GM19240 (cell line): ENCODE measurements around the gene STX4.

Experiments
- DNase-seq: peaks from one replicate; pipeline ENCODE4 v3.0.0; 2011; ENCODE audit warnings: low spot score; ENCODE audit not compliant: insufficient read length

Gene STX4, protein sequence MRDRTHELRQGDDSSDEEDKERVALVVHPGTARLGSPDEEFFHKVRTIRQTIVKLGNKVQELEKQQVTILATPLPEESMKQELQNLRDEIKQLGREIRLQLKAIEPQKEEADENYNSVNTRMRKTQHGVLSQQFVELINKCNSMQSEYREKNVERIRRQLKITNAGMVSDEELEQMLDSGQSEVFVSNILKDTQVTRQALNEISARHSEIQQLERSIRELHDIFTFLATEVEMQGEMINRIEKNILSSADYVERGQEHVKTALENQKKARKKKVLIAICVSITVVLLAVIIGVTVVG

GRCh38 chr16:31032736-31033708 is at the start of gene STX4:
TSS of gene STX4 (plus strand) at chr16:31033558. CDS start at chr16:31033806, 248 bp downstream.
- peak; percentile 90 for DNase-seq

DNA sequence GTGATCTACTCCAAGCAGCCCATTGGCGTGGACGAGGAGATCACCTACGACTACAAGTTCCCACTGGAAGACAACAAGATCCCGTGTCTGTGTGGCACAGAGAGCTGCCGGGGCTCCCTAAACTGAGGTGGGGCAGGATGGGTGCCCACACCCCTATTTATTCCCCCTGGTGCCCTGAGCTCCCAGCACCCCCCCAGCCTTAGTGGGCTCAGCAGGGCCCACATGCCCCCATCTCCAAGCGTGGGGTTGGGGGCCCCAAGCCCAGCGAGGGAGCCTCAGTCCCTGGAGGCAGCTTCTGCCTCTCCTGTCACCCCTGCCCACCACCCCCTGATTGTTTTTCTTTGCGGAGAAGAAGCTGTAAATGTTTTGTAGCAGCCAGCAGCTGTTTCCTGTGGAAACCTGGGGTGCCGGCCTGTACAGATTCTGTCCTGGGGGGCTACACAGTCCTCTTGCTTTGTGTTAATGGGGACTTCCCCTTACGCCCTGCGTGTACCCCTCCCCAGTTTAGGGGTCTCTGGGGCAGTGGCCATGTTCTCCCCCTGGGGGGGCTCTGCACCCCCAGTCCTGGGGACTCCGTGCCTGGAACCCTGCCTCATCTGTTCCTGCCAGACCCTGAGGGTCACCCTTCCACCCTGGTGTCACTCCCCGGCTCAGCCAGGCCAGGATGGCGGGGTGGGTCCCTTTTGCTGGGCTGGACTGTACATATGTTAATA is 49.3 kb upstream of the STX4 start:
- DNase-seq: no peak

DNA sequence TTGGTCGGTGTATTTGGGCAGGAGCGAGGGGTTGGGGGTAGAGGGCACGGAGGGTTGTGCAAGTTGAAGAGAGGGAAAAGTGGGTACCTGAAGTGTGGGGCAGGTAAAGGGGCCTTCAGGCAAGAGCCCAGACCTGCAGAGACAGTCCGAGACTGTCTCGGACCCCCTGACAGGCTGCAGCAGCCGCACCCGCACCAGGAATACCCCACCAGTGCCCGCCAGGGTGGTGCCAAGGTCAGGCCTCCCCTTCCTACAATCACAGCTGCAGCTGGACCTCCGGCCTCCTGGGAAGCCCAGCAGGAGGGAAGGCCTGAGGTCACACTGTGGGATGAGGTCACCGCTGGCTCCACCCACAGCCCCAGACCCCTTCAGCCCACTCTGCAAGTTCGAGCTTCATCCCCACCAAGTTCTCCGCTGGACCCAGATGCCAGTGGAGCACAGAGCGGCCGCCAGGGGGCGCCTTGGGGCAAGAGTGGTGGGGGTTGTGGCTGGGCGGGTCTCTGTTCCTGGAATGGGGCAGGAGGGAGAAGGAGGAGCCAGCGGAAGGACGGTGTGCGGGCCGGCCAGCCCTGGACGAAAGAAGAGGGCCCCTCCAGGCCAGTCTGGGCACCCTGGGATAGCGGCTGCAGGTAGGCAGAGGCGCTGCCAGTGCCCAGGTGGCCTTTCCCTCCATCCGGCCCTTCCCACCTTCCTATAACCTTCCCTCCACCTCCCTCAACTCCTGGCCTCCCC is 48.5 kb upstream of the STX4 start, which contains the start of gene HSD3B7:
TSS of gene HSD3B7 (plus strand) at position 539 of the 732 bp plus-strand sequence. CDS start 452 bp downstream, outside the sequence.
- DNase-seq: peak; percentile 94

GRCh38 chr16:30985401-30986128 is 47.8 kb upstream of the STX4 start:
- DNase-seq: no peak

DNA sequence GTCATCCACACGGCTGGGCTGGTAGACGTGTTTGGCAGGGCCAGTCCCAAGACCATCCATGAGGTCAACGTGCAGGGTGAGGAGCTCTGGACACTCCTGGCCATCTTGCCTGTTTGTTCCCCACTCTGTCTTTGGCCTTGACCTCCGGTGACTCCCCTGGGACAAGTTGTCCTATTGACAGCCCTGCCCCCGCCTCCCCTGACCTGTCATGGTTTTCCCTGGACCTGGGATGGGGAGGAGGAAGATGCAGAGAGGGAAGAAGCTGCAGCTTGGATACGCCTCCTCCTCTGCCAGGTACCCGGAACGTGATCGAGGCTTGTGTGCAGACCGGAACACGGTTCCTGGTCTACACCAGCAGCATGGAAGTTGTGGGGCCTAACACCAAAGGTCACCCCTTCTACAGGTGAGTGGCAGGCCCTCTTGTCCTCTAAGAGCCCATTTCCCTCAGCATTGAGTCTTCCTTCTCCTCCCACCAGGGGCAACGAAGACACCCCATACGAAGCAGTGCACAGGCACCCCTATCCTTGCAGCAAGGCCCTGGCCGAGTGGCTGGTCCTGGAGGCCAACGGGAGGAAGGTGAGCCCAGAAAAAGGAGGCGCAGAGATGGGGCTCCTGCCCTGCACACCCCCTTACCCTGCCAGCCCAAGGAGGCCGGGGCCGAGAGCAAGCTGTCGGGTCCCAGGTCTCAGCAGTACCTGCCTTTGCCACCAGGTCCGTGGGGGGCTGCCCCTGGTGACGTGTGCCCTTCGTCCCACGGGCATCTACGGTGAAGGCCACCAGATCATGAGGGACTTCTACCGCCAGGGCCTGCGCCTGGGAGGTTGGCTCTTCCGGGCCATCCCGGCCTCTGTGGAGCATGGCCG is 47.0 kb upstream of the STX4 start:
- no peak for DNase-seq

DNA sequence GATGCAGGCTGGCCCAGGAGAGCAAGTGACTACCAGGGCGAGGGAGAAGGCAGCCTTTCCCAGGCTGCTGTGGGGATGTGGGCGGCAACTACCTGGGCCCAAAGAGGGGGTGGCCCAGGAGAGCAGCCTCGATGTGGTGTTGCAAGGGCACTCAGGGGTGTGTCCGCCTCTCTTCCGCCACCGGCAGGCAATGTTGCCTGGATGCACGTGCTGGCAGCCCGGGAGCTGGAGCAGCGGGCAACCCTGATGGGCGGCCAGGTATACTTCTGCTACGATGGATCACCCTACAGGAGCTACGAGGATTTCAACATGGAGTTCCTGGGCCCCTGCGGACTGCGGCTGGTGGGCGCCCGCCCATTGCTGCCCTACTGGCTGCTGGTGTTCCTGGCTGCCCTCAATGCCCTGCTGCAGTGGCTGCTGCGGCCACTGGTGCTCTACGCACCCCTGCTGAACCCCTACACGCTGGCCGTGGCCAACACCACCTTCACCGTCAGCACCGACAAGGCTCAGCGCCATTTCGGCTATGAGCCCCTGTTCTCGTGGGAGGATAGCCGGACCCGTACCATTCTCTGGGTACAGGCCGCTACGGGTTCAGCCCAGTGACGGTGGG is 45.7 kb upstream of the STX4 start:
- DNase-seq: no peak

- DNase-seq: no peak
Observed at GRCh38 chr16:30989469-30990047, 43.8 kb upstream of the STX4 start.

DNA sequence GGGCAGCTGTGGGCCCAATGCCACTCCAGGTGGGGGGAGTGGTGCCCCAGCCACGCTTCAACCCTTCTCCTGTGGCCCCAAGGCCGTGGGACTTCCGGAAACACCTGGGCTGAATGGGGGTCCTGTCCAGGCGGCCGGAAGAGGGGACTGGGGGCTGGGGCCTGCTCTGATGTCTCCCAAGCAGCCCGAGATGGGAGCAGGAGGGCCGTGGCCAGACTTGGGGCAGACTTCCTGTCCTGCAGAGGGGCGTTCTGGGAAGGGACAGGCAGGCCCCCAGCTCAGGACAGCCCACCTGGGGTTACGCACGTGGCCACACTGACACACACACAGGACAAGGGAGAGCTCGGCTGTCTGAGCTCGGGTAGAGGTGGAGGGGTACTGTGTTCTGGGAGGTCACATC is 43.3 kb upstream of the STX4 start:
- no peak for DNase-seq

- no peak for DNase-seq
Observed at GRCh38 chr16:30991052-30991451, 42.3 kb upstream of the STX4 start.

DNA sequence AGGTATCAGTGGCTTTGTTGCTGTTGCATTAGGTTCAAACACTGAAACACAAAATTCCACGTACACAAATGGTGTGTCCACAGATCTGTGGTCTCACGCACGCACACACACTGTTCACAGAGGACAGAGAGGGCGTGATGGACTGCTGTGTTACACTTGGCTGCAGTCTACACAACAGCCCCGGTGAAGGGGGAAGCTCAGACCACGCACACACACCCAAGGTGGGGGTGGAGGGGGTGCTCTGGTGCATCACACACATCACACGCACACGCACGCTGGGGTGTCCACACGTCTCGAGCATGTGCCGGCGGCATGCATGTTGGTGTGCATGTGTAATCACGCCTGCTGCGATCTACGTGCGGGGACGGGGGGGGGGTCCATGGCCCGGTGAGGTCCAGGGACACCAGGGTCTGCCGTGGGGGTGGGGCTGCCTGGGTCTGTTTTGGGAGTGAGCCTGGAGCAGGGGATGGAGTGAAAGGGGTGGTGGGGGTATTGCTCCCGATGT is 41.0 kb upstream of the STX4 start:
- no peak for DNase-seq

GRCh38 chr16:30992931-30993816 is 40.2 kb upstream of the STX4 start:
- DNase-seq: no peak

- no peak for DNase-seq
Observed at GRCh38 chr16:30995927-30996323, 37.4 kb upstream of the STX4 start.

DNA sequence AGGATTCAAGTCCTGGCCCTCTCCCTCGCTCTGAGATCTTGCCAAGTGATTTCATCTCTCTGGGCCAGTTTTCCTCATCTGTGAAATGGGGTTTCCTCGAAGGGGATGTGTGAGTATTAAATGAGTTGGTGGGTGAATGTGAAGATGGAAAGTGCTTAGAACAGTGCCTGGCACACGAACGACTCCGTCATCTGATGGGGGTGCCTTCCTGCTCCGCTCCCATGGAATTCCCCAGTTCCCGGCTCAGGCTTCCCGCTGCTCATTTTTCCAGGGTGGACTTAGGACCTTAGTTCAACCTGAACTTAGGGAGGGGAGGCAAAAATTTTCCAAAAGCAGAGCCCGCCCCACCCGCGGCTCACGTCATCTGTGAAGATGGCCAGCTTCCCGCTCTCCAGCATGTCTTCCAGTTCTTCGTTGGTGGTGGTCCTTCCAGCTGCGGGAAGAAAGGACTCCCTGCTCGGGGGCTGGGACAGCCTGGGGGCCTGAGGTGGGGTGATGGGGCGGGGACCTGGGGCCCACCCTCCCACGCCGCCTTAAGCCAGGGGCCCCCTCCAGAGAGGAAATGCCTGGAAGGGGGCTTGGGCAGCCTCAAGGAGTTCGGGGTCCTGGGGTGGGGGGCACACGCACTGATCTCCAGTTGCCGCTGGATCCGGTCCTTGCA is 36.9 kb upstream of the STX4 start:
- DNase-seq: no peak

- DNase-seq: peak; percentile 98
Observed at GRCh38 chr16:30996985-30997724, 36.2 kb upstream of the STX4 start.

DNA sequence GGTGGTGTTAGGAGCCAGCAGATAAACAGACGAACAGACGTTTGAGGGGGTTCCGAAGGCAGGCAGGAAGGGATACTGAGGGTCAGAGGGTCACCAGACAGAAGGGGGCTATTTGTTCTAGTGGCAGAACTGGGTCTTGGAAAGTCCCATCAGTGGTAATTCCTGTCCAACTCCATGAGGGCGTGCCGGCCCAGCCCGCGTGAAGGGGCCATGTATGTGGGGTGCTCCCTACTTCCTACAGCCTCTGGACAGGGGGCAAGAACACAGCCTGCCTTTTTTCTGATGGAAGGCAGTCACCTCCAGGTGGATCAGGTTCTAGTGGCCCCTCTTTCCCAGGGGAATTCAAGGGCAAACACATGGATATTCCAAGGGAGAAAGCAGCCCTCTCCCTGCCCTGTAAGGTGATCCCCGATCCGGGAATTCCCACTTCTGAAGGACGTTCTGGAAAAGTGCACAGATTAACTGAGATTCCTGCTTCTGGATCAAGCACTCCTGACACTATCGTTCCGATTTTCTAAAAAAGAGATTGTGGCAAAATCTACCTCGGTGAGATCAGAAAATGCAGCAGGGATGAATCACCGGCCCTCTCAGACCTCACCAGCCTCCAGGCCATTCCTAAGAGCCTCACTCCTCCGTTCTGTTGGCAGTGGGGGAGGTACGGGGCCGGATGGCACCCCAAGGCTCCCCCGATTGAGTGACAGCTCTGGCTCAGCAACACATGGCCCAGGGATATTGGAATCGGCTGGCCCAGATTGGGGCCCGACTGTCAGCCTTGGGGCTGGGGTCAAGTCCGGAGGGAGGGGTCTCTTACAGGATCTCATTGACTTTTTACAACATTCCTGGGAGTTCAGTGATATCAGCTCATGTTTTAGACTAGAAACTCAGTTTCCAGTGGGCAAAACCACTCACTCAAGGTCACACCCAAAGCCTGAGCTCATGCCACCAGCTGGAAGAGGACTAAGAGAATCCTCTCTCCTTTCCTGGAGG is 35.3 kb upstream of the STX4 start:
- no peak for DNase-seq
